ENCODE data around the gene HOXB9. TPM values are rescaled to one million over a fixed set of nuclear protein-coding genes. Genes with fewer than 3 reads are reported as not detected.

HOXB9 gene
- total RNA-seq, 6 donors from 2014 or later = 0.20 to 0.30 (median 0.29) TPM; not detected in 3

GRCh38 chr17:48649741-48650140, 23.6 kb upstream of the HOXB9 start:
- no peak for DNase-seq
- Histone ChIP-seq H3K4me1 (peaks cover 10 to 18% (median 14%) of the 10 kb centered on the region in 4 donors), H3K27ac (no peak overlapping the region), H3K4me3 (no peak overlapping the region), H3K9me3 (no peaks in the 10 kb centered on the region), H3K36me3 (no peaks in the 10 kb centered on the region), H3K27me3 (peaks cover 0 to 25% (median 9%) of the 10 kb centered on the region in 4 donors)
- TF ChIP-seq, protein P1, sequence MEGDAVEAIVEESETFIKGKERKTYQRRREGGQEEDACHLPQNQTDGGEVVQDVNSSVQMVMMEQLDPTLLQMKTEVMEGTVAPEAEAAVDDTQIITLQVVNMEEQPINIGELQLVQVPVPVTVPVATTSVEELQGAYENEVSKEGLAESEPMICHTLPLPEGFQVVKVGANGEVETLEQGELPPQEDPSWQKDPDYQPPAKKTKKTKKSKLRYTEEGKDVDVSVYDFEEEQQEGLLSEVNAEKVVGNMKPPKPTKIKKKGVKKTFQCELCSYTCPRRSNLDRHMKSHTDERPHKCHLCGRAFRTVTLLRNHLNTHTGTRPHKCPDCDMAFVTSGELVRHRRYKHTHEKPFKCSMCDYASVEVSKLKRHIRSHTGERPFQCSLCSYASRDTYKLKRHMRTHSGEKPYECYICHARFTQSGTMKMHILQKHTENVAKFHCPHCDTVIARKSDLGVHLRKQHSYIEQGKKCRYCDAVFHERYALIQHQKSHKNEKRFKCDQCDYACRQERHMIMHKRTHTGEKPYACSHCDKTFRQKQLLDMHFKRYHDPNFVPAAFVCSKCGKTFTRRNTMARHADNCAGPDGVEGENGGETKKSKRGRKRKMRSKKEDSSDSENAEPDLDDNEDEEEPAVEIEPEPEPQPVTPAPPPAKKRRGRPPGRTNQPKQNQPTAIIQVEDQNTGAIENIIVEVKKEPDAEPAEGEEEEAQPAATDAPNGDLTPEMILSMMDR (IDR thresholded peaks at IDR 0.05) = no peak
- no peak for TF ChIP-seq POLR2AphosphoS5 (IDR thresholded peaks at IDR 0.05)
- no peak for TF ChIP-seq POLR2A (IDR thresholded peaks at IDR 0.05)
- no peak for TF ChIP-seq EP300 (IDR thresholded peaks at IDR 0.05)
- WGBS, 2 donors = 77 to 88% methylated on average over 1 of the region's 1 CpG
- ATAC-seq (ENCODE audit: low FRiP score in 2 of 2) = no peak

DNA sequence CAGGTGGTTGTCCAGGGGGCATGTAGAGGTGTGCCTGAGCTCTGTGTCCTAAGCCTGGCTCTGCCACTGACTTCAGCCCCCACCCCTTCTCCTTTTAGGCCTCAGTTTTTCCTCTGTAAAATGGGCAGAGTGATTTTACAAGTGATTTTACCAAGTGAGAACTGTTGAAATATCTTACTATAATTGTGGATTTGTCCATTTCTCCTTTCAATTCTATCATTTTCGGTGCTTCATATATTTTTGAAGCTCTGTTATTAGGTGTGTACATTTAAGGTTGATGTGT, 21.7 kb upstream of the HOXB9 start:
- Histone ChIP-seq H3K4me3 (peak overlapping the region in 2 of 4 donors; percentile 44 to 46), H3K4me1 (peaks cover 10 to 18% (median 14%) of the 10 kb centered on the region in 4 donors), H3K27me3 (peaks cover 0 to 29% (median 10%) of the 10 kb centered on the region in 4 donors), H3K27ac (no peak overlapping the region), H3K36me3 (no peaks in the 10 kb centered on the region), H3K9me3 (no peaks in the 10 kb centered on the region)
- no peak for ATAC-seq (ENCODE audit: low FRiP score in 2 of 2)
- 54 to 56% methylated on average over 1 of the region's 1 CpG for WGBS, 2 donors
- TF ChIP-seq, protein P1 (IDR thresholded peaks at IDR 0.05) = no peak
- TF ChIP-seq POLR2A (IDR thresholded peaks at IDR 0.05) (no peak), POLR2AphosphoS5 (IDR thresholded peaks at IDR 0.05) (no peak), EP300 (IDR thresholded peaks at IDR 0.05) (no peak)
- DNase-seq = no peak

- ATAC-seq (ENCODE audit: low FRiP score in 2 of 2) (no peak), DNase-seq (peak in 1 of 2 donors; percentile 68)
- H3K4me3 ChIP-seq = peak overlapping the region in 3 of 4 donors; percentile 32 to 46 (median 44)
- peaks cover 0 to 35% (median 14%) of the 10 kb centered on the region in 4 donors for H3K27me3 ChIP-seq
- WGBS, 2 donors = 3 to 5% methylated on average over 22 to 30 of the region's 30 CpGs
- TF ChIP-seq, protein P1 (IDR thresholded peaks at IDR 0.05) = no peak
- no peak for TF ChIP-seq POLR2A (IDR thresholded peaks at IDR 0.05)
- no peak for TF ChIP-seq EP300 (IDR thresholded peaks at IDR 0.05)
- no peak for TF ChIP-seq POLR2AphosphoS5 (IDR thresholded peaks at IDR 0.05)
- H3K9me3 ChIP-seq = no peaks in the 10 kb centered on the region
- no peaks in the 10 kb centered on the region for H3K36me3 ChIP-seq
- H3K4me1 ChIP-seq = peaks cover 10 to 21% (median 14%) of the 10 kb centered on the region in 4 donors
- no peak overlapping the region for H3K27ac ChIP-seq
Observed at GRCh38 chr17:48647103-48647962, 21.2 kb upstream of the HOXB9 start.

DNA sequence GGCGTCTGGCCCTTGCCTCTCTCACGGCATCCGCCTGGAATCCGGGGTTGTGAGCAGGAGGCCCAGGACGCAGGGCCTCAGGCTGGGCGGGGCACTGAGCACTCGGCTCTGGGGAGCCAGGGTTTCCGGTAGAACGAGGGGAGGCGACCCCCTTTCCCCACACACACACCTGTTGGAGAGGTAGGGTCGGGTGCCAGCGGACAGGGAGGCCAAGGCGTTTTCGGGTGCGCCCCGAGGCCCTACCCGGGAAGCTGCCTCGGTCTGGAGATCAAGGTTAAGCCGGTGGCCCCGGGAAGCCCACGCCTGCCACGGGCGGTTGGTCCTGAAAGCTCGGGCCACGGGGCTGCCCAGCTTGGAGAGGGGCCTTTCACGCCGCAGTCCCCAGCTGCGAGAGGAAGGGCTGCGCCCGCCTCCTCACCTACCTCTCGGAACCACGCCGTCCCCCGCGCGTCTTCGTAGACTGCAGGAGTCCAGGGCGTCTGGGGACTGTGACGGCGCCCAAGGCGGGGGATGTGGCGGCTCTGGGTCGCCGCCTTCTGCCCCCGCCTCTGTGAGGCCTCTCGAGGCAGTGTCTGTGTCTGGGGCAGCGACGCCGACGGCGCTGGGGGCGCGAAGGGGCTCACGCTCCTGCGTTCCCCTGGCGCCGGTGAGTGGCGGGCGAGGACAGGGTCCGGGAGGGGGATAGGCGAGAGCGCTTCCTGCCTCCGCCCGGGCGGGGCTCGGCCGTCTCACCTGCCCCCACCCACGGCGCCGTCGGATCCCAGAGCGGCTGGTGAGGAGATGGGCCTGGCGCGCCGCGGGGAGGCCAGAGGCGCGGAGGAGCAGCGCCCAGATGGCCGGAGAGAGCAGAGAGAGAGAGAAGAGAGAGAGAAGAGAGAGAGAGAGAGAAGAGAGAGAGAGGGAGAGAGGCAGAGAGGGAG, 20.3 kb upstream of the HOXB9 start:
- H3K4me1 ChIP-seq = peaks cover 10 to 25% (median 14%) of the 10 kb centered on the region in 4 donors
- peak overlapping the region in 3 of 4 donors; percentile 12 to 46 (median 44) for H3K4me3 ChIP-seq
- H3K27ac ChIP-seq = no peak overlapping the region
- ATAC-seq (ENCODE audit: low FRiP score in 2 of 2) (no peak), DNase-seq (peak in 1 of 2 donors; percentile 84)
- 5 to 14% methylated on average over 16 to 33 of the region's 80 CpGs for WGBS, 2 donors
- H3K9me3 ChIP-seq = no peaks in the 10 kb centered on the region
- no peaks in the 10 kb centered on the region for H3K36me3 ChIP-seq
- no peak for TF ChIP-seq EP300 (IDR thresholded peaks at IDR 0.05)
- TF ChIP-seq, protein P1 (IDR thresholded peaks at IDR 0.05) = no peak
- TF ChIP-seq POLR2A (IDR thresholded peaks at IDR 0.05) = no peak
- H3K27me3 ChIP-seq = peaks cover 2 to 44% (median 21%) of the 10 kb centered on the region in 4 donors
